HG02678 (cell line): ENCODE results near the gene MYO1F.
"Not testable (repeated sequence)": the region's sequence is repeated elsewhere in the genome, so short reads cannot be mapped to it uniquely, and the experiment has no call there.

ENCODE experiments used
- ATAC-seq: cut with Tn5 transposase; IDR thresholded peaks from one replicate; pipeline ENCODE4 v1.9.1; 2021; ENCODE audit warnings: mild to moderate bottlenecking, moderate library complexity; ENCODE audit not compliant: unreplicated experiment

MYO1F gene

GRCh38 chr19:8567522-8568172, 9.6 kb downstream of the MYO1F start:
- no peak for ATAC-seq

- ATAC-seq = no peak
Observed at GRCh38 chr19:8566855-8567254, 10.4 kb downstream of the MYO1F start.

- not testable (repeated sequence) for ATAC-seq
Observed at GRCh38 chr19:8564866-8565265, 12.4 kb downstream of the MYO1F start.

- ATAC-seq = no peak
Observed at GRCh38 chr19:8561075-8561764, 16.0 kb downstream of the MYO1F start.

- ATAC-seq = no peak
Observed at GRCh38 chr19:8558325-8558724, 18.9 kb downstream of the MYO1F start.

GRCh38 chr19:8557642-8558238, 19.5 kb downstream of the MYO1F start:
- ATAC-seq = no peak

GRCh38 chr19:8553729-8554128, 23.5 kb downstream of the MYO1F start:
- ATAC-seq = not testable (repeated sequence)

- no peak for ATAC-seq
Observed at GRCh38 chr19:8552810-8553209, 24.4 kb downstream of the MYO1F start.

GRCh38 chr19:8550070-8550469, 27.2 kb downstream of the MYO1F start:
- ATAC-seq = no peak

GRCh38 chr19:8545743-8546142, 31.5 kb downstream of the MYO1F start:
- no peak for ATAC-seq

GRCh38 chr19:8544168-8544567, 33.1 kb downstream of the MYO1F start:
- no peak for ATAC-seq

- ATAC-seq = no peak
Observed at GRCh38 chr19:8539621-8540149, 37.6 kb downstream of the MYO1F start.

GRCh38 chr19:8537099-8537498, 40.1 kb downstream of the MYO1F start:
- ATAC-seq = no peak

GRCh38 chr19:8536282-8536681, 41.0 kb downstream of the MYO1F start:
- no peak for ATAC-seq

GRCh38 chr19:8532225-8532624, 45.0 kb downstream of the MYO1F start:
- no peak for ATAC-seq

GRCh38 chr19:8531470-8531869, 45.8 kb downstream of the MYO1F start:
- ATAC-seq = no peak

GRCh38 chr19:8530061-8530679, 47.1 kb downstream of the MYO1F start:
- ATAC-seq = no peak

GRCh38 chr19:8529369-8530006, 47.8 kb downstream of the MYO1F start:
- ATAC-seq = no peak

GRCh38 chr19:8528500-8528899, 48.7 kb downstream of the MYO1F start:
- no peak for ATAC-seq

- no peak for ATAC-seq
Observed at GRCh38 chr19:8526345-8527091, 50.7 kb downstream of the MYO1F start.

GRCh38 chr19:8525401-8525684, 51.9 kb downstream of the MYO1F start:
- no peak for ATAC-seq
